Measurements from ENCODE around the gene GOLGB1. TPM values are rescaled to one million over a fixed set of nuclear protein-coding genes. Genes with fewer than 3 reads are reported as not detected.

Gene GOLGB1
- total and polyA plus RNA-seq, 10 of the 15 experiments (the other 5 are each of a cell fraction or from before 2014, with no cell fraction given): 7.4 to 34.5 (median 21.8) TPM

DNA sequence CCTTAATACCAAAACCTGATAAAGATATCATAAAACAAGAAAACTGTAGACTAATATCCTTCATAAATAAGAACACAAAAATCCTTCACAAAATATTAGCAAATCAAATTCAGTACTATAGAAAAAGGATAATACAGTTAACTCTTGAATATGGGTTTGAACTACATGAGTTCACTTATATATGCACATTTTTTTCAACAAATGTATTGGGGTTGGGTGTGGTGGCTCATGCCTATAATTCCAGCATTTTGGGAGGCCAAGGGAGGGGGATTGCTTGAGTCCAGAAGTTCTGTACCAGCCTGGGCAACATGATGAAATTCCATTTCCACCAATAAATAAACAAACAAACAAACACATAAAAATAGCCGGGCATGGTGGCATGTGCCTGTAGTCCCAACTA is 39.2 kb downstream of the GOLGB1 start:
- no peak for DNase-seq (ENCODE audit: low read depth, low spot score)
- FAIRE-seq: peak; percentile 52
- ChIA-PET CTCF (no interaction called here), SMC1A (ENCODE audit: uncharacterized antibody, unreplicated experiment) (no interaction called here), RAD21 (ENCODE audit: unreplicated experiment) (no interaction called here), POLR2A (no interaction called here)
- Histone ChIP-seq H3K4me1 (ENCODE audit: control insufficient read depth, insufficient read depth, low read length) (no peaks in the 10 kb centered on the region), H3K27ac (ENCODE audit: control insufficient read depth, insufficient read depth) (no peak overlapping the region), H3K4me3 (no peak overlapping the region), H4K20me1 (ENCODE audit: control insufficient read depth, insufficient read depth) (no peaks in the 10 kb centered on the region), H3K79me2 (ENCODE audit: control insufficient read depth, insufficient read depth, low read length) (no peaks in the 10 kb centered on the region), H3K4me2 (ENCODE audit: control insufficient read depth, insufficient read depth) (no peak overlapping the region), H3K9ac (ENCODE audit: control insufficient read depth, insufficient read depth, low read length) (no peak overlapping the region), H2AFZ (ENCODE audit: control insufficient read depth, low read depth, low read length) (no peak overlapping the region), H3K36me3 (ENCODE audit: control insufficient read depth in 2 of 2, insufficient read depth in 2 of 2, low read length in 1 of 2) (peaks cover 0 to 4% of the 10 kb centered on the region in 2 experiments; a peak in 2 of 4 replicates), H3K9me3 (replicated peaks; ENCODE audit: control insufficient read depth, insufficient read depth, low read length) (no peaks in the 10 kb centered on the region), H3K27me3 (replicated peaks in 1 of 2; ENCODE audit: control insufficient read depth in 2 of 2, insufficient read depth in 2 of 2, low read length in 1 of 2) (no peaks in the 10 kb centered on the region)
- in situ Hi-C loops (cut with MboI): no loop called here
- intact Hi-C loops (cut with micrococcal nuclease; ENCODE audit: unreplicated experiment): no loop called here
- TF ChIP-seq EED (IDR thresholded peaks at IDR 0.05; ENCODE audit: low read depth): no peak
- TF ChIP-seq IKZF1 (conservative IDR thresholded peaks at IDR 0.05): no peak
- no peak for TF ChIP-seq KAT2A (conservative IDR thresholded peaks at IDR 0.05; ENCODE audit: control insufficient read depth, low read depth, low read length)
- no peak for TF ChIP-seq SREBF2 (IDR thresholded peaks at IDR 0.05; ENCODE audit: low read length)
- TF ChIP-seq ELK1 (IDR thresholded peaks at IDR 0.05; ENCODE audit: low read depth, low read length): no peak
- no peak for TF ChIP-seq BHLHE40 (IDR thresholded peaks at IDR 0.05; ENCODE audit: borderline replicate concordance in 1 of 2, low read depth in 2 of 2, low read length in 1 of 2)
- no TSS peak for BruUV-seq (replicated peaks)
- 100% methylated on average over 1 of the region's 1 CpG for WGBS (ENCODE audit: insufficient coverage, insufficient replicate concordance, low lambda C conversion rate, missing lambda C conversion rate)
- ATAC-seq: no peak

All from GM12878 (cell line).